Effector memory CD4-positive, alpha-beta T cell (primary cell): ENCODE measurements around the gene RSF1.
"Not testable (repeated sequence)": the region's sequence is repeated elsewhere in the genome, so short reads cannot be mapped to it uniquely, and the experiment has no call there.

Source experiments
- DNase-seq, 3 donors: peaks; one replicate each; pipeline ENCODE4 v3.0.0-alpha.2; 2020
- H3K27ac ChIP-seq: 2 replicates; pipeline ENCODE4 v1.7.0; 2013; ENCODE audit warnings: mild to moderate bottlenecking, low read length, moderate library complexity; ENCODE audit not compliant: insufficient read depth, poor library complexity, severe bottlenecking
- H3K27me3 ChIP-seq: replicated peaks from 2 replicates; pipeline ENCODE4 v1.7.0; 2013; ENCODE audit warnings: mild to moderate bottlenecking, low read length; ENCODE audit not compliant: insufficient read depth, control insufficient read depth, poor library complexity, severe bottlenecking
- H3K36me3 ChIP-seq: 2 replicates; pipeline ENCODE4 v1.7.0; 2013; ENCODE audit warnings: mild to moderate bottlenecking, low read length, moderate library complexity; ENCODE audit not compliant: control insufficient read depth, insufficient read depth
- H3K4me1 ChIP-seq: 2 replicates; pipeline ENCODE4 v1.7.0; 2013; ENCODE audit warnings: low read length, mild to moderate bottlenecking; ENCODE audit not compliant: control insufficient read depth, insufficient read depth, poor library complexity, severe bottlenecking
- H3K4me3 ChIP-seq: 2 replicates; pipeline ENCODE4 v1.7.0; 2013; ENCODE audit warnings: low read length, low read depth, mild to moderate bottlenecking; ENCODE audit not compliant: insufficient read depth, poor library complexity, severe bottlenecking
- H3K9me3 ChIP-seq: 2 replicates; pipeline ENCODE4 v1.7.0; 2013; ENCODE audit warnings: mild to moderate bottlenecking, low read length, moderate library complexity; ENCODE audit not compliant: control insufficient read depth

Gene RSF1

DNA sequence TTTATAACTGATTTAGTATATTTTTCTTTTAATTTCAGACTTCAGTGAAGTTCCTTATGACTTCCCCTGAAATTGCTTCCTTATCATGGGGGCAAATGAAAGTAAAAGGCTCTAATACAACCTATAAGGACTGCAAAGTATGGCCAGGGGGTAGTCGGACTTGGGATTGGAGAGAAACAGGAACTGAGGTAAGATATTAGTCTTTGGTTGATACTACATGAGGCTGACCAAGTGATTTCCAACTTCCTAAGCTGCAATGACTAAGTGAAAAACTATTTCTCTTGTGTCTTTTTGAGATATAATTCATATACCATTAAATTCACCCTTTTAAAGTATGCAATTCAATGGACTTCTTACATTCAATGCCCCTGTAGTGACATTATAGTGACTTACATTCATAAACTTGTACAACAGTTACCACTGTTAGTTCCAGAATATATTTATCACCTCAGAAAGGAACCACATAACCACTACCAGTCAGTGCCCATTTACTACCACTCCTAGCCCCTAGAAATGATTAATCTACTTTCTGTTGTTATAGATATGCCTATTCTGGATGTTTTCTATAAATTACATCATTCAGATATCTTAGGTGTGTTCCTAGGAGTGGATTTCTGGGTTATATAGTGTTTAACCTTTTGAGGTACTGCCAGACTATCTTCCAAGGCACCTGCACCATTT is 22.1 kb upstream of the RSF1 start:
- Histone ChIP-seq H3K9me3 (no peaks in the 10 kb centered on the region), H3K4me3 (no peak overlapping the region), H3K27me3 (no peaks in the 10 kb centered on the region), H3K27ac (no peak overlapping the region), H3K4me1 (no peaks in the 10 kb centered on the region), H3K36me3 (peaks cover 8% of the 10 kb centered on the region)
- DNase-seq = no peak

DNA sequence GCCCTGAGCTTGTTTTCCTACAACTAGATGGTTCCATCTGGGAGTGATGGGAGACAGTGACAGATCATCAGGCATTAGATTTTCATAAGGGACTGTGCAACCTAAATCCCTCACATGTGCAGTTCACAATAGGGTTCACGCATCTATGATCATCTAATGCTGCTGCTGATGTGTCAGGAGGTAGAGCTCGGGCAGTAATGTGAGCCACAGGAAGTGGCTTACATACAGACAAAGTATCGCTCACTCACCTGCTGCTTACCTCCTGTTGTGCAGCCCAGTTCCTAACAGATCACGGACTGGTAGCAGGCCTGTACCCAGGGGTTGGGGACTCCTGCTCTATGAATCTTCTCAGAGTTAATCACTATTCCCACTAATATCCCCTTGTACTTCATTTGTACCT is 12.8 kb upstream of the RSF1 start:
- no peaks in the 10 kb centered on the region for H3K27me3 ChIP-seq
- H3K36me3 ChIP-seq = no peaks in the 10 kb centered on the region
- DNase-seq = no peak
- no peaks in the 10 kb centered on the region for H3K9me3 ChIP-seq
- no peak overlapping the region for H3K27ac ChIP-seq
- no peak overlapping the region for H3K4me3 ChIP-seq
- no peaks in the 10 kb centered on the region for H3K4me1 ChIP-seq

DNA sequence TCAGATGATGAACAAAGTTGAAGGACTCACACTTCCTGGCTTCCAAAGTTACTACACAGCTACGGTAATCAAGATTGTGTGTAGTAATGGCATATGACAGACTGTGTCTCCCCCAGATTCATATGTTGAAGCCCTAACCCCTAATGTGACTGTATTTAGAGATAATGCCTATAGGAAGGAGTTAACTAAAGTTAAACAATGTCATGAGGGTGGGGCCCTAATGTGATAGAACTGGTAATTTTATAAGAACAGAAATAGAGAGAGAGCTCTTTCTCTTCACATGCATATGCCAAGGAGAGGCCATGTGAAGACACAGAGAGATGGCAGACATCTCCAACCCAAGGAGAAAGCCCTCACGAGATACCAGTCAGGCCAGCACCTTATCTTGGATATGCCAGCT is 8.4 kb upstream of the RSF1 start:
- Histone ChIP-seq H3K4me1 (no peaks in the 10 kb centered on the region), H3K4me3 (no peak overlapping the region), H3K27ac (no peak overlapping the region), H3K36me3 (no peaks in the 10 kb centered on the region), H3K27me3 (no peaks in the 10 kb centered on the region), H3K9me3 (no peaks in the 10 kb centered on the region)
- DNase-seq = no peak

DNA sequence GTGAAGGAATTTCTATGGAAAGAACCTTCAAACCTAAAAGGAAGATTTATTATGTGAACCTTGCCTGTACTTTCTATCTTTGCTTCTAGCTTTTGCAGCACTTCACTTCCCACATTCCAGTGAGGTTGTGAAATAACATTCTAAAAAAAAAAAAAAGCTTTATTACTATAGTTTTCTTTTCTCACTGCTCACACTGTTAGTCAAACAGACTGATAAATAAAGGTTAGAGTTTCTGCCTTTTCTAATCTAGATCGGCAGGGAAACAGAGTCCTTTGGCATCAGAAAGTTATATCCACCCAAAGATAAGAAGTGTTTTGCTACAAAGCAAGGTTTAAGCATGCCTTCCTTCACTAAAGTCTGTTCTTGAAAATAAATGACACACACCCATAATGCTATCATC is 3.3 kb upstream of the RSF1 start:
- Histone ChIP-seq H3K4me1 (peaks cover 4% of the 10 kb centered on the region), H3K4me3 (no peak overlapping the region), H3K27ac (no peak overlapping the region), H3K9me3 (no peaks in the 10 kb centered on the region), H3K36me3 (no peaks in the 10 kb centered on the region), H3K27me3 (no peaks in the 10 kb centered on the region)
- no peak for DNase-seq

- DNase-seq, H3K4me3 ChIP-seq, H3K27ac ChIP-seq, H3K9me3 ChIP-seq, H3K27me3 ChIP-seq, H3K36me3 ChIP-seq: not testable (repeated sequence)
- peaks cover 10% of the 10 kb centered on the region for H3K4me1 ChIP-seq
Observed at GRCh38 chr11:77822126-77822525, 1.6 kb upstream of the RSF1 start.

DNA sequence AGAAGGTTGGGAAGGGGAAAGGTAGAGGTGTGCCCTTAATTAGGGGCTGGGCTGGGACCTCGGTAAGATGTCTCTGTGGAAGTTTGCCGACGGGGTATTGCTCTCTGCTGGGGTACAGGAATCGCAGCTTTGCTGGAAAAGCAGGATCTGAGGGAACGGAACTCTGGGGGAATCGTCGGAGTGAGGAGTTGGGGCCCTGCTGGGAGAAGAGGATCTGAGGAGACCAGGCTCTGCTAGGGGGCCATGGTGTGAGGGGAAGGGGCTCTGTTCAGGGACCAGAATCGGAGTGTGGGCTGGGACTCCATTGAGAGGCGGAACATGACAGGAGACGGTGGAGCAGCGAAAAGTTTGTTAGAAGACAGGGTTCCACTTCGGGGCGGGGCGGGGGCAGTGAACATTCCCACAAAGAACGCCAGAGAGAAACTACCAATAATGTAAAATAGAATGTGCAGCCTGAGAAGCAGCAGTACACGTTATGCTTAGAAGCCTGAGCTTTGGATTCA is 878 bp upstream of the RSF1 start:
- Histone ChIP-seq H3K27ac (peak overlapping the region; percentile 88), H3K9me3 (no peaks in the 10 kb centered on the region)
- no peak for DNase-seq

GRCh38 chr11:77819921-77820564 is 479 bp downstream of the RSF1 start:
- no peaks in the 10 kb centered on the region for H3K27me3 ChIP-seq
- no peaks in the 10 kb centered on the region for H3K36me3 ChIP-seq
- H3K4me1 ChIP-seq = peaks cover 10% of the 10 kb centered on the region
- peak; percentile 3 to 28 (median 26) for DNase-seq
- peak overlapping the region; percentile 88 for H3K27ac ChIP-seq
- H3K4me3 ChIP-seq = peak overlapping the region; percentile 99
- H3K9me3 ChIP-seq = no peaks in the 10 kb centered on the region

More for the DNA sequence above, 878 bp upstream of the RSF1 start:
- peak overlapping the region; percentile 99 for H3K4me3 ChIP-seq
- H3K27me3 ChIP-seq = no peaks in the 10 kb centered on the region
- H3K4me1 ChIP-seq = peaks cover 10% of the 10 kb centered on the region
- no peaks in the 10 kb centered on the region for H3K36me3 ChIP-seq

- Histone ChIP-seq H3K36me3 (no peaks in the 10 kb centered on the region), H3K4me1 (peaks cover 10% of the 10 kb centered on the region), H3K9me3 (no peaks in the 10 kb centered on the region), H3K4me3 (peak overlapping the region; percentile 99), H3K27me3 (no peaks in the 10 kb centered on the region), H3K27ac (peak overlapping the region; percentile 88)
- DNase-seq = peak; percentile 66 to 77 (median 73)
Observed at GRCh38 chr11:77819411-77819920, 1.1 kb downstream of the RSF1 start.

DNA sequence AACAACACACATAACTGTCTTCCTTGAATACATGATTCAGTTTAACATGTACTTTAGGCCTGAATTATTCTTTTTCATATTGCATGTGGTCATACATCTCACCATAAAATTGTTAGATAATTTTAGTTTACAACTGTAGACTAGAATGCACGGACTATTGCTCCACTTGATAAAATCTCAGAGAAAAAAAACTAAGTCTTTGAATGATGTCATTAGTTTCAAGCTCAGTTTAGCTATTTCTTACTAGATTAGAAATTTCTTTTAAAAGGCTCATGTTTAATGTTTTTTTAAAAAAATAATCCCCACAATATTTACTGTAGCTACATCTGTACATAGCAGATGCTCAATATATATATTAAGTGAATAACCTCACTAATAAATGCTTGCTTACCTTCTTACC is 5.1 kb downstream of the RSF1 start:
- DNase-seq = no peak

DNA sequence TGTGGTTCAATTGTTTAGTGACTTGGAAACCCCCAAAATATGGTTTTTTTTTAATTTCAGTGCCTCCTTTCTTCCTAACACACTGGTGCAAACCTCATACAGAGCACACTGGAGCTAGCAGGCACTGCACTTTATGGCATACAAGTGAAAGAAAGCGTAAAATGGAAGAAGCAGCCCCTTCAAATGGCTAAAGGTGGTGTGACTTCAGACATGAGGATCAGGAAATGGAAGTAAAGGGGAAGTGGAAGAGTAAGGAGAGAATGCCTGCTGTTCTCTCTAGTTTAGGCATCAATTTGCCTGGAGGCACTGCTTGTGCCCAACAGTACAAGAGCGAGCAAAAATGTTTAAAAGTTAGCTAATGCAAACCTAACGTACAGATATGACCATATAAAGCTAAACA is 5.7 kb downstream of the RSF1 start:
- Histone ChIP-seq H3K4me3 (no peak overlapping the region), H3K4me1 (peaks cover 10% of the 10 kb centered on the region), H3K36me3 (no peaks in the 10 kb centered on the region), H3K9me3 (no peaks in the 10 kb centered on the region), H3K27me3 (no peaks in the 10 kb centered on the region), H3K27ac (no peak overlapping the region)
- no peak for DNase-seq

More for the DNA sequence above, 5.1 kb downstream of the RSF1 start:
- Histone ChIP-seq H3K36me3 (no peaks in the 10 kb centered on the region), H3K9me3 (no peaks in the 10 kb centered on the region), H3K27me3 (no peaks in the 10 kb centered on the region), H3K4me3 (no peak overlapping the region), H3K27ac (no peak overlapping the region), H3K4me1 (peaks cover 10% of the 10 kb centered on the region)
